Measurements from ENCODE around the gene ZNRF2.

DNA sequence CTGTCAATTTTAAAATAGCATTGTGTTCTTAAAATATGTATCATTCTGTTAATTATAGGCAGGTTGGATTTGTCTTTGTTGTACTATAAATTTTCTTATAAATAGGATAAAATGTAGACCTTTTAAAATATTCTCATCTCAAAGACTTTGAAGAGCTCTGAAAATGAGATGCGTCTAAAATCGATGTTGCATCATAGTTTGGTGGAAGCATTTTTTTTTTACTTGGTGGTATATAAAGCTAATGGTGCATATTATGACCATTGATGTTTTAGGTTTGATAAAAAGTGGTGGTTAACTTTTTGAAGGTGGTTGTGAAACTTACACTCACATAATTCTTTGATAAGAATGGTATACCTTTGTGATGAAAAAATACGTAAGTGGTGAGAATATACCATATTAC is 69.1 kb downstream of the ZNRF2 start:
- TF ChIP-seq, protein P1, sequence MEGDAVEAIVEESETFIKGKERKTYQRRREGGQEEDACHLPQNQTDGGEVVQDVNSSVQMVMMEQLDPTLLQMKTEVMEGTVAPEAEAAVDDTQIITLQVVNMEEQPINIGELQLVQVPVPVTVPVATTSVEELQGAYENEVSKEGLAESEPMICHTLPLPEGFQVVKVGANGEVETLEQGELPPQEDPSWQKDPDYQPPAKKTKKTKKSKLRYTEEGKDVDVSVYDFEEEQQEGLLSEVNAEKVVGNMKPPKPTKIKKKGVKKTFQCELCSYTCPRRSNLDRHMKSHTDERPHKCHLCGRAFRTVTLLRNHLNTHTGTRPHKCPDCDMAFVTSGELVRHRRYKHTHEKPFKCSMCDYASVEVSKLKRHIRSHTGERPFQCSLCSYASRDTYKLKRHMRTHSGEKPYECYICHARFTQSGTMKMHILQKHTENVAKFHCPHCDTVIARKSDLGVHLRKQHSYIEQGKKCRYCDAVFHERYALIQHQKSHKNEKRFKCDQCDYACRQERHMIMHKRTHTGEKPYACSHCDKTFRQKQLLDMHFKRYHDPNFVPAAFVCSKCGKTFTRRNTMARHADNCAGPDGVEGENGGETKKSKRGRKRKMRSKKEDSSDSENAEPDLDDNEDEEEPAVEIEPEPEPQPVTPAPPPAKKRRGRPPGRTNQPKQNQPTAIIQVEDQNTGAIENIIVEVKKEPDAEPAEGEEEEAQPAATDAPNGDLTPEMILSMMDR (conservative IDR thresholded peaks at IDR 0.05): no peak
- TF ChIP-seq EZH2 (IDR thresholded peaks at IDR 0.05; ENCODE audit: low read depth): no peak

All from PC-9 (cell line).